Esophagus (tissue), 2 donors: ENCODE data around the gene EXT2. TPM values are rescaled to one million over a fixed set of nuclear protein-coding genes. Genes with fewer than 3 reads are reported as not detected.

Experiments used
- H3K27ac ChIP-seq, 2 donors: one replicate each; pipeline ENCODE4 v1.5.1; 2013; ENCODE audit warnings: low read depth in 2 of 2, mild to moderate bottlenecking in 2 of 2, inconsistent platforms in 1 of 2, low read length in 1 of 2, moderate library complexity in 1 of 2
- H3K27me3 ChIP-seq, 2 donors: one replicate each; pipeline ENCODE4 v1.6.1; 2013; ENCODE audit warnings: low read length in 2 of 2, control low read depth in 1 of 2, mild to moderate bottlenecking in 1 of 2; ENCODE audit not compliant: insufficient read depth in 2 of 2, control insufficient read depth in 1 of 2
- H3K36me3 ChIP-seq, 2 donors: one replicate each; pipeline ENCODE4 v1.6.1; 2013; ENCODE audit warnings: low read length in 1 of 2; ENCODE audit not compliant: control insufficient read depth in 2 of 2, insufficient read depth in 2 of 2
- H3K4me1 ChIP-seq, 2 donors: one replicate each; pipeline ENCODE4 v1.6.1; 2013; ENCODE audit warnings: low read length in 1 of 2; ENCODE audit not compliant: control insufficient read depth in 2 of 2, insufficient read depth in 2 of 2
- H3K4me3 ChIP-seq, 2 donors: one replicate each; pipeline ENCODE4 v1.5.1; 2013; ENCODE audit warnings: low read length in 2 of 2, mild to moderate bottlenecking in 2 of 2, low read depth in 1 of 2, moderate library complexity in 1 of 2
- H3K9me3 ChIP-seq, 2 donors: one replicate each; pipeline ENCODE4 v1.6.1; 2013; ENCODE audit warnings: mild to moderate bottlenecking in 2 of 2, low read depth in 1 of 2, low read length in 1 of 2, moderate library complexity in 1 of 2; ENCODE audit not compliant: control insufficient read depth in 2 of 2, insufficient read depth in 1 of 2
- WGBS, 2 donors: extraction: QIAGEN DNeasy Blood & Tissue Kit; methylation state at CpG; one replicate each; pipeline ENCODE4 v1.1.7; 2013; 5-methylcytosine and 5-hydroxymethylcytosine counted together
- polyA plus RNA-seq, 2 donors: library from polyadenylated mRNA; stranded (reverse); fragments of 200-250 nt; gene quantifications; one replicate each; pipeline ENCODE4 v1.2.3, GENCODE V29; 2013
- donor health status: healthy with polysubstance abuse.
- donor health status: Bipolar disorder and iron deficiency.

The EXT2 gene
- polyA plus RNA-seq, 2 donors = 13.5 to 16.4 TPM

GRCh38 chr11:44229624-44230023 is 134.1 kb downstream of the EXT2 start:
- H3K9me3 ChIP-seq = no peaks in the 10 kb centered on the region
- no peaks in the 10 kb centered on the region for H3K27me3 ChIP-seq
- H3K27ac ChIP-seq = no peak overlapping the region
- 78 to 81% methylated on average over 3 of the region's 3 CpGs for WGBS, 2 donors
- H3K36me3 ChIP-seq = peaks cover 0 to 2% of the 10 kb centered on the region in 2 donors
- H3K4me1 ChIP-seq = no peaks in the 10 kb centered on the region
- H3K4me3 ChIP-seq = no peak overlapping the region

GRCh38 chr11:44235765-44236201 is 140.3 kb downstream of the EXT2 start:
- Histone ChIP-seq H3K27ac (no peak overlapping the region), H3K36me3 (peaks cover 5 to 7% of the 10 kb centered on the region in 2 donors)
- WGBS, 2 donors = 82 to 86% methylated on average over 8 of the region's 8 CpGs

GRCh38 chr11:44236296-44236695 is 140.8 kb downstream of the EXT2 start:
- WGBS, 2 donors = 89 to 95% methylated on average over 2 of the region's 2 CpGs
- Histone ChIP-seq H3K36me3 (peaks cover 5 to 7% of the 10 kb centered on the region in 2 donors), H3K27me3 (no peaks in the 10 kb centered on the region), H3K9me3 (no peaks in the 10 kb centered on the region), H3K27ac (no peak overlapping the region), H3K4me1 (no peaks in the 10 kb centered on the region), H3K4me3 (no peak overlapping the region)

More at GRCh38 chr11:44235765-44236201, 140.3 kb downstream of the EXT2 start:
- Histone ChIP-seq H3K27me3 (no peaks in the 10 kb centered on the region), H3K4me3 (no peak overlapping the region), H3K9me3 (no peaks in the 10 kb centered on the region), H3K4me1 (no peaks in the 10 kb centered on the region)

- Histone ChIP-seq H3K36me3 (peaks cover 5 to 12% of the 10 kb centered on the region in 2 donors), H3K27ac (no peak overlapping the region), H3K27me3 (no peaks in the 10 kb centered on the region), H3K4me1 (no peaks in the 10 kb centered on the region), H3K4me3 (no peak overlapping the region), H3K9me3 (no peaks in the 10 kb centered on the region)
- 92 to 94% methylated on average over 1 of the region's 1 CpG for WGBS, 2 donors
These were observed 141.7 kb downstream of the EXT2 start for GRCh38 chr11:44237156-44237555.

GRCh38 chr11:44241851-44242250 is 146.4 kb downstream of the EXT2 start:
- no peak overlapping the region for H3K27ac ChIP-seq
- H3K36me3 ChIP-seq = peaks cover 5% of the 10 kb centered on the region in 2 donors
- no peaks in the 10 kb centered on the region for H3K27me3 ChIP-seq
- no peaks in the 10 kb centered on the region for H3K4me1 ChIP-seq
- H3K4me3 ChIP-seq = no peak overlapping the region
- 95 to 96% methylated on average over 6 of the region's 6 CpGs for WGBS, 2 donors
- no peaks in the 10 kb centered on the region for H3K9me3 ChIP-seq

- H3K27ac ChIP-seq = no peak overlapping the region
- 81% methylated on average over 5 of the region's 5 CpGs for WGBS, 2 donors
- no peaks in the 10 kb centered on the region for H3K27me3 ChIP-seq
- H3K36me3 ChIP-seq = peaks cover 5% of the 10 kb centered on the region in 2 donors
- H3K9me3 ChIP-seq = no peaks in the 10 kb centered on the region
- H3K4me3 ChIP-seq = no peak overlapping the region
- no peaks in the 10 kb centered on the region for H3K4me1 ChIP-seq
These were observed 147.6 kb downstream of the EXT2 start for GRCh38 chr11:44243086-44243485.

- no peak overlapping the region for H3K4me3 ChIP-seq
- H3K36me3 ChIP-seq = peaks cover 5% of the 10 kb centered on the region in 2 donors
- WGBS, 2 donors = 72 to 76% methylated on average over 6 of the region's 6 CpGs
- no peak overlapping the region for H3K27ac ChIP-seq
- no peaks in the 10 kb centered on the region for H3K9me3 ChIP-seq
- no peaks in the 10 kb centered on the region for H3K27me3 ChIP-seq
- no peaks in the 10 kb centered on the region for H3K4me1 ChIP-seq
These were observed 148.3 kb downstream of the EXT2 start for GRCh38 chr11:44243595-44244343.

- Histone ChIP-seq H3K4me1 (no peaks in the 10 kb centered on the region), H3K27ac (no peak overlapping the region), H3K36me3 (peaks cover 5 to 8% of the 10 kb centered on the region in 2 donors), H3K9me3 (no peaks in the 10 kb centered on the region), H3K4me3 (no peak overlapping the region), H3K27me3 (no peaks in the 10 kb centered on the region)
- 90 to 95% methylated on average over 8 of the region's 8 CpGs for WGBS, 2 donors
These were observed 149.3 kb downstream of the EXT2 start for GRCh38 chr11:44244639-44245310.

GRCh38 chr11:44246726-44247125 is 151.2 kb downstream of the EXT2 start:
- Histone ChIP-seq H3K4me1 (no peaks in the 10 kb centered on the region), H3K27me3 (no peaks in the 10 kb centered on the region), H3K9me3 (no peaks in the 10 kb centered on the region), H3K4me3 (no peak overlapping the region), H3K27ac (no peak overlapping the region), H3K36me3 (peaks cover 2 to 8% of the 10 kb centered on the region in 2 donors)
- 41 to 45% methylated on average over 4 of the region's 4 CpGs for WGBS, 2 donors
